Ramos (cell line): ENCODE results near the gene SPRY2.

Experiments used
- in situ Hi-C: fragments of 300-500 bp; cut with MboI; formaldehyde crosslinking; loops from one replicate; pipeline ENCODE4 v1.14.3; 2022; ENCODE audit warnings: low sequenced_read_pairs; ENCODE audit not compliant: unreplicated experiment

SPRY2 gene

DNA sequence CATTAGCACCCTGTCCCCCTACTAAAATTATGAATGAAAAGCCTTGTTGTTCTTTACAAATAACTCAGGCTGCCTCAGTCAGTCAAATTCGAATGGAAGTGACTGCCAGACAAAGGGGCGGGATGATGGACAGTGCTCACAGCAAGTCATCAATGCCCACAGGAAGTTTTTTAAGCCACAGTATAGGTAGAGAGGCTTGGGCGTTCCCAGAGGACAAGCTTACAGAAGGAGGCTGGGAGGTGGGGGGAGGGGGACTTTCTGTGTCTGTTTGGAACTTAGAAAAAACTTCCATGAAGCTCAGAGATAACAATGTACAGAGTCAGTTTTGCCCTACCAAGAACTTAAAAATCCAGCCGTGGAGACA, 18.5 kb upstream of the SPRY2 start:
- in situ Hi-C loops = loop anchor here (25.0 kb wide), 1 partner anchor 672 kb away; no protein-coding TSS in a partner anchor

DNA sequence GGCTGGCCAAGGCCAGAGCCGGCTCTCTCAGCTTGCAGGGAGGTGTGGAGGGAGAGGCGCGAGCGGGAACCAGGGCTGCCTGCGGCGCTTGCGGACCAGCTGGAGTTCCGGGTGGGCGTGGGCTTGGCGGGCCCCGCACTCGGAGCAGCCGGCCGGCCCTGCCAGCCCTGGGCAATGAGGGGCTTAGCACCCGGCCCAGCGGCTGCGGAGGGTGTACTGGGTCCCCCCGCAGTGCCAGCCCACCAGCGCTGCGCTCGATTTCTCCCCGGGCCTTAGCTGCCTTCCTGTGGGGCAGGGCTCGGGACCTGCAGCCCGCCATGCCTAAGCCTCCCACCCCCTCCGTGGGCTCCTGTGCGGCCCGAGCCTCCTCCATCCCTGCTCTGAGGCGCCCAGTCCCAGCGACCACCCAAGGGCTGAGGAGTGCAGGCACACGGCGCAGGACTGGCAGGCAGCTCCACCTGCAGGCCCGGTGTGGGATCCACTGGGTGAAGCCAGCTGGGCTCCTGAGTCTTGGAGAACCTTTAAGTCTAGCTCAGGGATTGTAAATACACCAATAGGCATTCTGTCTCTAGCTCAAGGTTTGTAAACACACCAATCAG, 14.7 kb upstream of the SPRY2 start:
- in situ Hi-C loops = loop anchor here (25.0 kb wide), 1 partner anchor 668 kb away; no protein-coding TSS in a partner anchor

GRCh38 chr13:80348750-80349149, 7.8 kb upstream of the SPRY2 start:
- in situ Hi-C loops = loop anchor here (25.0 kb wide), 1 partner anchor 664 kb away; no protein-coding TSS in a partner anchor

- in situ Hi-C loops = loop anchor here (25.0 kb wide), 1 partner anchor 664 kb away; no protein-coding TSS in a partner anchor
Observed at GRCh38 chr13:80348314-80348713, 7.4 kb upstream of the SPRY2 start.

- in situ Hi-C loops = loop anchor here (25.0 kb wide), 1 partner anchor 666 kb away; no protein-coding TSS in a partner anchor
Observed at GRCh38 chr13:80345771-80346510, 5.0 kb upstream of the SPRY2 start.

GRCh38 chr13:80344032-80344431, 3.1 kb upstream of the SPRY2 start:
- in situ Hi-C loops = loop anchor here (25.0 kb wide), 1 partner anchor 668 kb away; no protein-coding TSS in a partner anchor

DNA sequence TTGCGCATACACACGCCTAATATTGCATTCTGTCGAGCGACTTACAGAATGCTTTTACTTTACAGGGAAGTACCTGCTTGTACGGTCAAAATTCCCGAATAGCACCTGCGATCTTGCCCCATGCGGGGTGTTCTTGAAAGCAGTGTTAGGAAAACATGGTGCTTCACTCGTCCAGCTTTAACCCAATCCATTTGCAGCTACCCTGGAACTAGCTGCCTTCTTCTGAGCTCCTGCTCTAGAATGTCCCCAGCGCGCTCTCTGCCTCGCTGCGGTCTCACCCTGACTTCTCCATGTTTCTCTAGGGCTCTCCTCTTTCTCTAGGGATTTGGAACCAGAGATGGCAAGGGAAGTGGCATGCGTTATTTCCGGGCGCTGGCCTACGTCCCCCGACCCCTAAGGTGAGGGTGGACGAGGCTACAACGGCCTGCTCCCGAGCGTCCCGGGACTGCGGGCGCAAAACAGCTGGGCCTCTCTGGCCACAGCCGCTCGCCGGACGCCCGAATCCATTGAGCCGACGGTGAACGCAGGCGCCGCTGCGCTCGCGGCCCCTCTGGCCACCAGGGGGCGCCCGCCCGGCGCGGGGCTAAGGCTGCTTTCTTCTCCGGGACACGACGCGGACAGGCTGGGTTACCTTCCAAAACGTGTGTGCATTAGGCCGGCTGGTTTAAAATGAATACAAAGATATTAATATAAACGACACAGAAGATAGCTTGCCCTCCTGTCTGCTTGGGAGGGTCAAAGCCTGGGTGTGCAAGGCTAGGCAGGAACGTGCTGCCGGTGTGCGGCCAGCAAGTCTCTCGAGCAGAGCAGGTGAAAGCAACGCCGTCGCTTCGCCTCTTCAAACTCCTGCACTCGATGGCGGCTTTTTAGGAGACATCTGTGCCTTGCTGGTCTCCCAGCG, 1.8 kb upstream of the SPRY2 start:
- in situ Hi-C loops = loop anchor here (25.0 kb wide), 1 partner anchor 670 kb away; no protein-coding TSS in a partner anchor

- in situ Hi-C loops = loop anchor here (25.0 kb wide), 1 partner anchor 670 kb away; no protein-coding TSS in a partner anchor
Observed at GRCh38 chr13:80341756-80342370, 937 bp upstream of the SPRY2 start.

GRCh38 chr13:80340651-80341100, 250 bp downstream of the SPRY2 start:
- in situ Hi-C loops = loop anchor here (25.0 kb wide), 1 partner anchor 672 kb away; no protein-coding TSS in a partner anchor

GRCh38 chr13:80339912-80340650, 845 bp downstream of the SPRY2 start:
- in situ Hi-C loops = loop anchor here (25.0 kb wide), 1 partner anchor 672 kb away; no protein-coding TSS in a partner anchor

- in situ Hi-C loops = loop anchor here (25.0 kb wide), 1 partner anchor 673 kb away; no protein-coding TSS in a partner anchor
Observed at GRCh38 chr13:80339563-80339911, 1.4 kb downstream of the SPRY2 start.

DNA sequence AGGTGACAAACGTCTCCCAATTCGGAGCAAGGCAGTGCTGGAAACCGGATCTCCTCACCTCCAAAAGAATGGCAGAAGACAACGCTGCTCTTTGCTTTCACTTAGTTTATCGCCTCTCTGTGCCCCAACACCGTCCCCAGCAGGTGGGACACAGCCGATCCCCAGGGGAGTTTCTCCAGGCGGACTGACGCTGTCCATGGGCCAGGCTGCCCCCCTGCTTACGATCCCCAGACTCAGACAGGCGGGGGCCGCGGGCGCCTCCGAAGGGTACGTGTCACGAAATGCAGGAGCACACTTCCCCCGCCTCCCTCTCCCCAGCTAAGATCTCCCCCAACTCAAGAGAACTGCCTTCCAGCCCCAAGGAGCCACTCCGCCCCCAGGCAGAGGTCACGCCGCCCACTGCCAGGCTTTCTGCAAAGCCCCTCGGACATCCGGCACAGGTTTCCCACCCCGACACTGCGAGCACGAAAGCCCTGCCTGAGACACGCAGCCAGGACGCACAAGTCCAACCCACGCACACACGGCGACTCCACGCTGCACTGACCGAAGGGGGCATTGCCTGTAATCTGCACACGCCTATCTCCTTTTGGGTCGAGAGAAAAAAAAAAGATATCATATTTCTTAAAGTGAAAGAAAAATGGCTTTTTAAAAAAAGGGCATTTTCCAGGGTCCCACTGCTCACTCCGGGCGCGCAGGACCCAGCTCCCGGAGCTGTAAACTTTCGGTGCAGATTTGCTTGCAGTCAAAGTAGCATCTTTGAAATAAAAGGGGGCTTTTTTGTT, 2.0 kb downstream of the SPRY2 start:
- in situ Hi-C loops = loop anchor here (25.0 kb wide), 1 partner anchor 673 kb away; no protein-coding TSS in a partner anchor

DNA sequence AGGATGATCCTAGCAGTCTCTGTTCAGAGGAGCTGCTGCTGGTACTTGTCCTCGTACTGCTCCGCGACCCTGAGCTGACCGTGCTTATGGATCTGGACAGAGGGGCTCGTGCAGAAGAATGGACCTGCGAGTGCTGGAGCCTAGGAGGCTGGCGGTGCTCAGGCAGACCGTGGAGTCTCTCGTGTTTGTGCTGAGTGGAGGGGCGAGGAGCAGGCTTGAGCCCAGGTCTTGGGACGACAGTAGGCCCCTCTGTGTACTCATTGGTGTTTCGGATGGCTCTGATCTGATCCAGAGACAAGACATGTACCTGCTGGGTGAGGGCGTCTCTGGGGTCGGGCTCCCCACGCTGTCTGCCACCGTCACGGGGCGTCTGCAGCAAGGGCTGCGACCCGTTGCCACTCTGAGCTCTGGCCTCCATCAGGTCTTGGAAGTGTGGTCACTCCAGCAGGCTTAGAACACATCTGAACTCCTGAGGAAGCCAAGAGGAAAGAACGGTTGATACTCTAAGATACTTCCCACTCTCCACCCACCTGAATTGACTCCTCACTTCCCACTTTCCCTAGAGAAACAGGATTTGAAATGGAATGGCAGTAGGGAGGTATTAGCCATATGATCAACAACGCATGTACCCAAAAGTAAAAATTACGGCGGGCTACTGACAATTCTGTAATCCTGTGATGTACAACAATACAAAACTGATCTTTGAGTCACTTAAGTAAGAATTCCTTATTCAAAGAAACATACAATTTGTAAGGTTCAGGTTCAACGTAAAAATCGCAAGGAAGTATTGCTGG, 3.4 kb downstream of the SPRY2 start:
- in situ Hi-C loops = loop anchor here (25.0 kb wide), 1 partner anchor 675 kb away; no protein-coding TSS in a partner anchor

DNA sequence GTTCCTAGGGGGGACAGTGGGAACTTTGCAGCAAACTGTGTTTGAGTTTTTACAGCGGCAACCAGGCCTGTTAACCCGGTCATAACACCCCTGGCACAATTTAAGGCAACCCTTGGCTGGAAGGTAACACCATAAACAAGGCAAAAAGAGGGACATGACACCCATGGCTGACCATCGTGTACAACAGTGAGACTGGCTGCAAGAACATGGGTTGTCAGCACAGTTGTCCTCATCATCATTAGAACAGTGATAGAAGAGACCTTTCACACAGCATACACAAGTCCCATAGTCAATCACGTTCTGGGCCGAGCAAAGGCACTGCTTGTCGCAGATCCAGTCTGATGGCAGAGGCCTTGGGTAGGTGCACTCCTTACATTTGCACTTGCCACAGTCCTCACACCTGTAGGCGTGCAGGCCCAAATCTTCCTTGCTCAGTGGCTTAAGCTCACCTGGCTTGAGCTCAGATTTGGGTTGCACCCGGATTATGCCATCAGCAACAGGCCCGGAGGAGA, 4.1 kb downstream of the SPRY2 start:
- in situ Hi-C loops = loop anchor here (25.0 kb wide), 1 partner anchor 675 kb away; no protein-coding TSS in a partner anchor

GRCh38 chr13:80336370-80336769, 4.6 kb downstream of the SPRY2 start:
- in situ Hi-C loops = loop anchor here (25.0 kb wide), 1 partner anchor 676 kb away; no protein-coding TSS in a partner anchor

GRCh38 chr13:80334597-80335260, 6.2 kb downstream of the SPRY2 start:
- in situ Hi-C loops = loop anchor here (25.0 kb wide), 1 partner anchor 678 kb away; no protein-coding TSS in a partner anchor
